ENCODE data around the gene COPS6. TPM values are rescaled to one million over a fixed set of nuclear protein-coding genes. Genes with fewer than 3 reads are reported as not detected.

COPS6 gene
- total and polyA plus RNA-seq, 2 of the 4 experiments (the other 2 are of a cell fraction) = 185 to 325 TPM

- Histone ChIP-seq H2BK20ac (ENCODE audit: low read depth, low read length) (no peak overlapping the region), H2AFZ (replicated peaks; ENCODE audit: low read length, poor library complexity) (no peak overlapping the region), H3K9me3 (ENCODE audit: control insufficient read depth, insufficient read depth, low read length) (peaks cover 2% of the 10 kb centered on the region), H3K36me3 (ENCODE audit: control insufficient read depth, insufficient read depth, low read length) (peaks cover 44% of the 10 kb centered on the region), H2BK15ac (ENCODE audit: low read depth, low read length) (no peak overlapping the region), H3K4me1 (ENCODE audit: control insufficient read depth, insufficient read depth, low read length) (no peaks in the 10 kb centered on the region), H3K4me3 (ENCODE audit: insufficient read depth, low read depth, low read length) (no peak overlapping the region), H3K79me1 (ENCODE audit: low read depth in 1 of 2, low read length in 2 of 2) (peaks cover under 1 to 4% of the 10 kb centered on the region in 2 experiments; a peak in 2 of 4 replicates), H4K8ac (ENCODE audit: low read depth in 2 of 2, low read length in 2 of 2) (no peak overlapping the region), H3K14ac (replicated peaks; ENCODE audit: low read depth, low read length) (no peak overlapping the region), H3K56ac (ENCODE audit: extremely low read depth, insufficient read depth, low read length) (no peak overlapping the region), H2AK5ac (ENCODE audit: low read depth, low read length) (no peak overlapping the region), H3K27ac (ENCODE audit: insufficient read depth, low read length) (no peak overlapping the region), H3K9me1 (ENCODE audit: insufficient read depth, low read length) (no peaks in the 10 kb centered on the region), H4K20me1 (ENCODE audit: insufficient read depth, low read length) (no peaks in the 10 kb centered on the region), H3K27me3 (ENCODE audit: control insufficient read depth, insufficient read depth, low read length) (no peaks in the 10 kb centered on the region), H2AK9ac (replicated peaks; ENCODE audit: low read depth, low read length, poor library complexity) (no peak overlapping the region), H3K4me2 (ENCODE audit: low read depth, low read length) (no peak overlapping the region), H2BK120ac (ENCODE audit: low read depth, low read length) (no peak overlapping the region), H2BK5ac (ENCODE audit: low read depth, low read length, poor library complexity, severe bottlenecking) (no peak overlapping the region), H4K5ac (ENCODE audit: low read depth, low read length) (no peak overlapping the region), H3K23ac (ENCODE audit: low read depth, low read length) (no peak overlapping the region), H3K18ac (ENCODE audit: low read depth, low read length) (no peak overlapping the region), H4K91ac (ENCODE audit: insufficient read depth, low read depth, low read length) (no peak overlapping the region), H3K9ac (ENCODE audit: low read depth, low read length) (no peak overlapping the region), H3K4ac (ENCODE audit: low read depth, low read length) (no peak overlapping the region)
- intact Hi-C loops (cut with micrococcal nuclease) = loop anchor here (10.0 kb wide), 1 partner anchor 134 kb away; the partner anchor contains the start of gene GJC3
- POLR2A ChIA-PET (ENCODE audit: unreplicated experiment) = no interaction called here
- TF ChIP-seq BHLHE40 (IDR thresholded peaks at IDR 0.05; ENCODE audit: low read depth, low read length) (no peak), CHD1 (IDR thresholded peaks at IDR 0.05; ENCODE audit: low read depth, low read length) (no peak), SMC3 (IDR thresholded peaks at IDR 0.05; ENCODE audit: low read depth, low read length) (no peak), NFE2L2 (IDR thresholded peaks at IDR 0.05; ENCODE audit: low read depth, low read length) (no peak), POLR2A (IDR thresholded peaks at IDR 0.05; ENCODE audit: low read depth, low read length) (no peak), MAFK (IDR thresholded peaks at IDR 0.05; ENCODE audit: low read depth, low read length) (no peak), FOS (IDR thresholded peaks at IDR 0.05; ENCODE audit: low read depth, low read length) (no peak), MXI1 (IDR thresholded peaks at IDR 0.05; ENCODE audit: borderline replicate concordance, low read depth, low read length) (no peak), MAZ (IDR thresholded peaks at IDR 0.05; ENCODE audit: borderline replicate concordance, low read depth, low read length) (no peak), RCOR1 (IDR thresholded peaks at IDR 0.05; ENCODE audit: insufficient replicate concordance, low read length) (no peak), RFX5 (IDR thresholded peaks at IDR 0.05; ENCODE audit: low read depth, low read length) (no peak), ELK1 (IDR thresholded peaks at IDR 0.05; ENCODE audit: borderline replicate concordance, low read depth, low read length) (no peak), RAD21 (IDR thresholded peaks at IDR 0.05; ENCODE audit: low read length) (no peak)
- TF ChIP-seq, protein P1, sequence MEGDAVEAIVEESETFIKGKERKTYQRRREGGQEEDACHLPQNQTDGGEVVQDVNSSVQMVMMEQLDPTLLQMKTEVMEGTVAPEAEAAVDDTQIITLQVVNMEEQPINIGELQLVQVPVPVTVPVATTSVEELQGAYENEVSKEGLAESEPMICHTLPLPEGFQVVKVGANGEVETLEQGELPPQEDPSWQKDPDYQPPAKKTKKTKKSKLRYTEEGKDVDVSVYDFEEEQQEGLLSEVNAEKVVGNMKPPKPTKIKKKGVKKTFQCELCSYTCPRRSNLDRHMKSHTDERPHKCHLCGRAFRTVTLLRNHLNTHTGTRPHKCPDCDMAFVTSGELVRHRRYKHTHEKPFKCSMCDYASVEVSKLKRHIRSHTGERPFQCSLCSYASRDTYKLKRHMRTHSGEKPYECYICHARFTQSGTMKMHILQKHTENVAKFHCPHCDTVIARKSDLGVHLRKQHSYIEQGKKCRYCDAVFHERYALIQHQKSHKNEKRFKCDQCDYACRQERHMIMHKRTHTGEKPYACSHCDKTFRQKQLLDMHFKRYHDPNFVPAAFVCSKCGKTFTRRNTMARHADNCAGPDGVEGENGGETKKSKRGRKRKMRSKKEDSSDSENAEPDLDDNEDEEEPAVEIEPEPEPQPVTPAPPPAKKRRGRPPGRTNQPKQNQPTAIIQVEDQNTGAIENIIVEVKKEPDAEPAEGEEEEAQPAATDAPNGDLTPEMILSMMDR (conservative IDR thresholded peaks at IDR 0.05; ENCODE audit: low read depth, low read length) = no peak
- dilution Hi-C loops (cut with HindIII; ENCODE audit: low sequenced_read_pairs, unreplicated experiment) = no loop called here
- CTCF ChIA-PET = interaction anchor here (0.6 kb wide), 1 partner anchor 20 kb away, joined by 9 read pairs; no protein-coding TSS in a partner anchor
- BruUV-seq (replicated peaks) = no TSS peak
- in situ Hi-C loops (cut with MboI; ENCODE audit: low sequenced_read_pairs) = loop anchor here (10.0 kb wide), 1 partner anchor 144 kb away; the partner anchor contains the start of gene TRIM4
- WGBS, 2 experiments (ENCODE audit: extremely low coverage in 2 of 2, insufficient read length in 1 of 2) = 77% methylated on average over 3 of the region's 5 CpGs; no CpG with 5 or more reads in 1 of the 2 experiments
- no peak for DNase-seq
- ATAC-seq (ENCODE audit: low read depth) = no peak
Measured at GRCh38 chr7:100059251-100059739, 29.5 kb upstream of the COPS6 start.
